ENCODE measurements around the gene C17orf67.
A peak's percentile ranks its signal among the peaks of the same experiment; 100 is the strongest.
"Not testable (repeated sequence)": the region's sequence is repeated elsewhere in the genome, so short reads cannot be mapped to it uniquely, and the experiment has no call there.

Gene C17orf67

DNA sequence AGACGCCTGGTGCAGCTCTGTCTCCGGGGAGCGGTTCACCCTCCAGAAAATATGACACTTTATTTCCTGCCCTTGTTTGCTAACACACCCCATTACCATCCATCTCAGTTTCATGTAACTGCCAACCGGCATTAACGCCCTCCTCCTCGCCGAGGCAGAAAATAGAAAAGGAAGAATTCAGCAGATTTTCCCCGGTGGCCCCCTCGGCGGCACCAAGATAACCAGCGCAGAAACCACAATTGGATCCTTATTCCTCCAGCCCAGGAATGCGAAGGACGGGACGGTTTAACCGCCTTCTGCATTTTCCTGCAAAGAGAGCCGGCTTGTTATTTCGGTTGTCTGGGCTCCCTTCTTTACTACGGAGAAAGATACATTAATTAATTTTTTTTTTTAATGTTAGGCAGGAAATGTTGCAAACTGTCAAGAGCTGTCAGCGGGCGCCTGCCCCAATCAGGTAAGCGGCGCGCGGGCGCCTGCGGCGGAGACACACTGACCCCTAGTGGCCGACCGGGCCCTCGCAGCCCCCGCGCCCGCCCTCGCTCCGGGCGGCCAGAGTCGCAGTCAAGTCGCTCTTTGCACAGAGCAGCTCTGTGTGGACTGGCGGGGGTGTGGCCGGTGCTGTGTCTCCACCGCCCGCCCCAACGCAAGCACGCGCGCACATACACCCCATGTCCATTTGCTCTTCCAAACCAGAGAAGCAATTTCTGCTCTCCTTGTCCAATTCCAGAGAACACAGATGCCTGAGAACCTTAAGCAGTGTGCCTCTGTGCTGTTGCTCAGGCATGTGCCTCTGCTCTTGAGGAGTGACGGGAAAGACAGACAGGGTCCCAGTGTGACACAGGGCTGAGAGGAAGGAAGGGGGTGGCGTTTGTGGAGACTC lies 53.6 kb downstream of the C17orf67 start:
- DNase-seq (ENCODE audit: low read depth), result no peak
- H3K4me3 ChIP-seq (ENCODE audit: low read depth, low read length), result peak overlapping the region; percentile 40

DNA sequence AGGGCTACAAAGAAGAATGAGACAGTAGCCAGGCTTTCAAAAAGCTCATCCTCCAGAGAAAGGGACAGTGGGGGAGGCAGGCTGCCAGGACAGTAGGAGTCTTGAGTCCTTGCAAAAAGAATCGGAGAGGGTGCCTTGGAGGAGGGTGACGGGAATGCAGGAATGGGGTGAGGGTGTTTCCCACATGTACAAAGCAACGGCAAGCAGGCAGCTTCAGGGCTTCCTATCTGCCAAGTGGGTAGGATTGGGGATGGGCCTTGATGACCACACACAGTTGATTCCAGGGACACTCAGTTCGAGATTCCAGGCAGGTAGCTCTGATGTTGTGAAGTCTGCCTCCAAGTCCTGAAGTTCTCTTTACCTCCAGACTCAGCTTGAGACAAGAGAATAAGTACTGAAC lies 54.4 kb downstream of the C17orf67 start:
- no peak overlapping the region for H3K4me3 ChIP-seq (ENCODE audit: low read depth, low read length)
- no peak for DNase-seq (ENCODE audit: low read depth)

- no peak overlapping the region for H3K4me3 ChIP-seq (ENCODE audit: low read depth, low read length)
- DNase-seq (ENCODE audit: low read depth), result no peak
Measured at GRCh38 chr17:56778898-56779297, 54.8 kb downstream of the C17orf67 start.

GRCh38 chr17:56777859-56778258 lies 55.9 kb downstream of the C17orf67 start:
- peak; percentile 12 for DNase-seq (ENCODE audit: low read depth)
- no peak overlapping the region for H3K4me3 ChIP-seq (ENCODE audit: low read depth, low read length)

GRCh38 chr17:56774650-56775049 lies 59.1 kb downstream of the C17orf67 start:
- no peak overlapping the region for H3K4me3 ChIP-seq (ENCODE audit: low read depth, low read length)
- DNase-seq (ENCODE audit: low read depth), result no peak

DNA sequence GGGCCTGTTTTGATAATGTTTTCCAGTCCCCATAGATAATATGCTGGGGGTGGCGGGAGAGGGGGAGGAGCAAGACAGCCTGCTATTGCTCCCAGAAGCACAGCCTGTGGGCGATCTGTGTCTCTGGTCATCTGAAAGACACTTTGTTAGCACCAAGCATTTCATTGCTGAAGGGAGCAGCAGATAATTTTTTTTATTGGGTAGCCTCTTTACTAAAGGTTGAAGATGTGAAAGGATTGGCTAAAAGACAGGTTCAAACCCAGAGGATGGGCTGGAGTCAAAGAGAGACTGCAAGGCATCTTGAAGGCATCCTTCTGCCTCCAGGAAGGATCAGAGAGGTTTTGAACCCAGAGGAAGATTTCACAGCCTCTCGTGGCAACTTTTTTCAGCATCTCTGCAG lies 60.6 kb downstream of the C17orf67 start:
- DNase-seq (ENCODE audit: low read depth), result no peak
- H3K4me3 ChIP-seq (ENCODE audit: low read depth, low read length), result no peak overlapping the region

DNA sequence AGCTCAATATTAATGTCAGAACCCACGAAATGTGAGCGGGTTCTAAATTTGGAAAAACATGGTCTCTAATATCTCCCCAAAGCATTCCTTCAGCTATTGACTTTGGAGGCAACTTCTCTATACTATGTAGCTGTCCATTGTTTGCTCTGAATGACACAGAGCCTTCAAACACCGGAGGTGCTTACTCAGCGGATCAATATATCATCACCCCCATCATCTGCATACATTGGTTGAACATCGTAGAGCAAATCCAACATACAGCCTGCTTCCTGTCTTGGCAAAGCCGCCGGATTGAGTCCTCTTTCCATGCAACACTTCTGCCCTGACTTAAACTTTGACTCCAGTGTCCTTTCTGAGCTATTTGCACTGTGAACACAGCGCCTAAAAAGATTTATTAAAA lies 61.3 kb downstream of the C17orf67 start:
- no peak overlapping the region for H3K4me3 ChIP-seq (ENCODE audit: low read depth, low read length)
- DNase-seq (ENCODE audit: low read depth), result no peak

DNA sequence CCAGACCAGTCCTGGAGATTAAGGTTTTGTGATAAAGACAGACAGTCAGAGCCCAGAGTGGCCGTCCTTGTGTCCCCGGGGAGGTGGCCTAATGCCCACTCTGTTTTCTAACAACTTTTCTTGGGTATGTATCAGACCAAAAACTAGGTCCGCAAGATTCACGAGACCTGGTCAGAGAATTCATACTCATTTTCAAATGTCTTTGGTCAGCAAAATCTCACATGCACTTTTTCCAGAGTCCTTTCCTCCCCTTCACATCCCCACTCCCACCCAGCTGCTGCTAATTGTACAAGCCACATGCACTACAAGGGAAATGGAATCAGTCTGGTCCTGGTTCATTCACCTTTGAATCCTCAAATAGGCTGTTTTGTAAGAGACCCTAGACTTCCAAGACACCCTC lies 61.7 kb downstream of the C17orf67 start:
- no peak for DNase-seq (ENCODE audit: low read depth)
- no peak overlapping the region for H3K4me3 ChIP-seq (ENCODE audit: low read depth, low read length)

DNA sequence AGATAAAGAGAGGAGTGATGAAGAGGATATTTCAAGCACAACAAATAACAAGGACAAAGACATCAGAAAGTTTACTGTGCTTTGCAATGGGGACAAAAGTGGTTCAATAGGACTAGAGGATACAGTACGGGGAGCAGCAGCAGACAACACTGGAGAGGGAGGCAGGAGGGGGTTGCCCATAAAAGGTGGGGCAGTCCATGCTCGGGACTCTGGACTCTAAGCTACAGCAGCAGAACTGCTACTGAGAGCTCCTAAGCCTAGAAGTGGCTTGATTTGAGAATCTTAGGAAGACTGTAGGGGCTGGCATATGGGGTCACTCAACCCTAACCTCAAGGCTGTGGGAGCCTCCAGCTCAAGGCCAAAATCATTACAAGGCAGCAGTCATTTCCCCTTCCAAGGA lies 62.2 kb downstream of the C17orf67 start:
- H3K4me3 ChIP-seq (ENCODE audit: low read depth, low read length), result no peak overlapping the region
- no peak for DNase-seq (ENCODE audit: low read depth)

- no peak overlapping the region for H3K4me3 ChIP-seq (ENCODE audit: low read depth, low read length)
- DNase-seq (ENCODE audit: low read depth), result no peak
Measured at GRCh38 chr17:56770427-56770826, 63.3 kb downstream of the C17orf67 start.

DNA sequence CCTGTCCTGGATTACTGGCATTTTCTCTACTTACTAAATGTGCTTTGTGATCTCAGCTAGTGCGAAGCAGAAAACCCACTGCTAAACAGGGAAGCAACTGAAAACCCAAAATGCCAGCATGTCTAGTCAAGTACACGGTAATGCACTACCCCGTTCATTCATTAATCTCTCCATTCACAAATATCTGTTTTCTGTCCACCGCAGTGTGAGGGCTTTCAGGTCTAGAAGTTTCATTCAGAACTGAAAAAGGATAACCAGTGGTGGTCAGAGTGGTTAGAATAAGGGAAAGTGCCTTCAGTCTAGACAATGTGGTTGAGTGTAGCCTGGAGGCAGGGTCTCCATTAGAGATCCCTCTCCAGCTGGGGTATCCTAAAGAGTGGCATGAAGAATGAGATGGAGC lies 68.3 kb downstream of the C17orf67 start:
- DNase-seq (ENCODE audit: low read depth), result no peak
- H3K4me3 ChIP-seq (ENCODE audit: low read depth, low read length), result no peak overlapping the region

GRCh38 chr17:56762988-56763387 lies 70.7 kb downstream of the C17orf67 start:
- no peak overlapping the region for H3K4me3 ChIP-seq (ENCODE audit: low read depth, low read length)
- DNase-seq (ENCODE audit: low read depth), result no peak

DNA sequence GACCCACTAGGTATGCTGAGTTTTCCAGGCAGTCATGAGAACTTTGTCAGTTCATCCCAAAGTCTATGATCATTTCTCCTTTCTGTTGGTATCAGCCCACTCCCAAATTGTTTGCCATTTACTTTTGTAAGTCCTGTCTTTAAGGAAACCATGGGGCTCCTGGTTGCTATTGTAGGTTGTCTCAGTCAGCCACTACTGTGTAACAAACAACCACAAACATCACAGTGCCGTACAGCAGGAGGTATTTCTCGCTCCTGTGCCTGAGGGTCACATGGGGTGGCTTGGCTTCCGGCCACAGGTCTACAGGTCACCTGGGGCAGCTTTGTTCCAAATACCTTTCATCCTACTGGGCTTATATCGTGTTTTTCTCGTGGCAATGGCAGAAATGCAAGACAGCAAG lies 71.6 kb downstream of the C17orf67 start:
- no peak overlapping the region for H3K4me3 ChIP-seq (ENCODE audit: low read depth, low read length)

DNA sequence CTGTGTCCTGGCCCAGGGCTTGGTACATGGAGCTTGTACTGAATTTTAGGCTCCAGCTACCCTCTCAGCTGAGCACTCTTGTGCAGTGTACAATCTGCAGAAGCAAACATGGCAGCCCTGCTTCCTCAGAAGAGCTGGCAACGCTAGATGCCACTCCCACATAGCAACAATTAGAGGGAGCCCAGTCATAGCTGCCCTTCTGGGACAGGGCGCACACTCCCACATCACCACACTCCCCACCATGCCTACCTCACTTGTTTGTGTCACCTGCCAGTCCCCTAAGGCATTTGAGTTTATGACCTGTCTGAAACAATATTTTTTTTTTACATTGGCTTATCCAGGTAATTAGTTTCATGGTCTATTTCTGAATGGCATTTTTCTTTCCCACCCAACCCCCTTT lies 72.3 kb downstream of the C17orf67 start:
- no peak for DNase-seq (ENCODE audit: low read depth)
- no peak overlapping the region for H3K4me3 ChIP-seq (ENCODE audit: low read depth, low read length)

More for the DNA sequence above, 71.6 kb downstream of the C17orf67 start:
- DNase-seq (ENCODE audit: low read depth), result no peak

DNA sequence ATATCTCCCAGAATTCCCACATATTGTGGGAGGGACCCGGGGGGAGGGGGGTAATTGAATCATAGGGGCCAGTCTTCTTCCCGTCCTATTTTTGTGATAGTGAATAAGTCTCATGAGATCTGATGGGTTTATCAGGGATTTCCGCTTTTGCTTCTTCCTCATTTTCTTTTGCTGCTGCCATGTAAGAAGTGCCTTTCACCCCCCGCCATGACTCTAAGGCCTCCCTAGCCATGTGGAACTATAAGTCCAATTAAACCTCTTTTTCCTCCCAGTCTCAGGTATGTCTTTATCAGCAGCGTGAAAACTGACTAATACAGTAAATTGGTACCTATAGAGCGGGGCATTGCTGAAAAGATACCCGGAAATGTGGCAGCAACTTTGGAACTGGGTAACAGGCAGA lies 76.1 kb downstream of the C17orf67 start:
- DNase-seq (ENCODE audit: low read depth); H3K4me3 ChIP-seq (ENCODE audit: low read depth, low read length): not testable (repeated sequence)

- peak; percentile 73 for DNase-seq (ENCODE audit: low read depth)
- no peak overlapping the region for H3K4me3 ChIP-seq (ENCODE audit: low read depth, low read length)
Measured at GRCh38 chr17:56756536-56756935, 77.2 kb downstream of the C17orf67 start.

DNA sequence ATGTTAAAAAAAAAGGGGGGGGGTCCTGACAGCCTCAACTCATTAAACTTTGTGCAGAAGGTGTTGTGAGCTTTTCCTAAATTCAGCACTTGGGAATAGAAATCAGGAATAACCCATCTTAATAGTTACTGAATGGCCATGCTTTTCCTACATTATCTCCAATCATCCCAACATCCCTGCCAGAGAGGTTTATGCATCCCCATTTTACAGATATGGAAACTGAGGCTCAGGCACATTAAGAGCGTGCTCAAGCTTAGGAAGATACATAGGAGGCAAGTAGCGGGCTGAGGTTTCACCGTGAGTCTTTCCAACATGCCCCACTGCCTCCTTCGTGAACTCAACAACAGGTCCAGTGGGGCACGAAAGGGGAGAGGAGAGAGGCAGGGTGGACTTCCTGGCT lies 78.4 kb downstream of the C17orf67 start:
- no peak for DNase-seq (ENCODE audit: low read depth)
- H3K4me3 ChIP-seq (ENCODE audit: low read depth, low read length), result no peak overlapping the region

DNA sequence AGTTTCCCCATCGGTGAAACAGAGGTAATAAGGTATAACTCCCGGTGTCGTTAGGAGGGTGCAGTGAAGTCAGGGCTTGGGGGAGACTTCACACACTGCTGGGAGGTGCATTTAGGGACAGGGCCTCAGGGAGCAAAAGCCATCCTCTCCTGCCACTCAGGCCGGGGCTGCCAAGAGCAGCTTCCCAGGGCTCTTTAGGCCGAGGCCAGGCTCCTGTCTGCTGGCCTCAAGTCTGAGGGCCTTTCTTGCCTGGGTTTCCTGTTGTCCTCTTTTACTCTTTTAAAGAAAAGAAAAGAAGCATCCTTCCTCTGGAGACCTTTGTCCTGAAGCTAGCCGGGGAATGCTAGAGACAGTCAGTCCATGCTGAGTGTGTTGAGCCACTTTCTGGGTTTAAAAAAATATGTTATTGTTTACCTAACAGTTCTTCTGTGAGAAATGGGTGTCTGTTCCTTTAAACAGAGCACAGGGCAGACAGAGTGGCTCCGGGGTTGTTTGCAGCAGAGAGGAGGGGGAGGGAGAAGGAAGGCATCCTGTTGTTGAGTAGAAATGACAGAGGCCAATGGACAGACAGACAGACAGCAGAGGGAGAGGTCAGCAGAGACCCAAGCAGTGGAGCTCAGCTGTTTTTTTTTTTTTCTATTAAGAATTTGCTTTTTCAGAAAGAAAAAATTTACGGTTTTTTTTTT lies 79.1 kb downstream of the C17orf67 start:
- H3K4me3 ChIP-seq (ENCODE audit: low read depth, low read length), result no peak overlapping the region
- DNase-seq (ENCODE audit: low read depth), result no peak

- H3K4me3 ChIP-seq (ENCODE audit: low read depth, low read length), result no peak overlapping the region
- DNase-seq (ENCODE audit: low read depth), result no peak
Measured at GRCh38 chr17:56752263-56752836, 81.4 kb downstream of the C17orf67 start.

GRCh38 chr17:56751145-56751738 lies 82.5 kb downstream of the C17orf67 start:
- no peak overlapping the region for H3K4me3 ChIP-seq (ENCODE audit: low read depth, low read length)
- DNase-seq (ENCODE audit: low read depth), result no peak
